VCaP (cell line): ENCODE data around the gene ENO3.

Experiments
- H3K27ac ChIP-seq: fragments of 450-650 bp; 2 replicates; pipeline ENCODE4 v1.5.1; 2017
- TF ChIP-seq, protein P1 (sequence below): fragments of 450-650 bp; conservative IDR thresholded peaks from 2 replicates; pipeline ENCODE4 v1.5.1; 2017; ENCODE audit warnings: mild to moderate bottlenecking, moderate library complexity

The ENO3 gene

DNA sequence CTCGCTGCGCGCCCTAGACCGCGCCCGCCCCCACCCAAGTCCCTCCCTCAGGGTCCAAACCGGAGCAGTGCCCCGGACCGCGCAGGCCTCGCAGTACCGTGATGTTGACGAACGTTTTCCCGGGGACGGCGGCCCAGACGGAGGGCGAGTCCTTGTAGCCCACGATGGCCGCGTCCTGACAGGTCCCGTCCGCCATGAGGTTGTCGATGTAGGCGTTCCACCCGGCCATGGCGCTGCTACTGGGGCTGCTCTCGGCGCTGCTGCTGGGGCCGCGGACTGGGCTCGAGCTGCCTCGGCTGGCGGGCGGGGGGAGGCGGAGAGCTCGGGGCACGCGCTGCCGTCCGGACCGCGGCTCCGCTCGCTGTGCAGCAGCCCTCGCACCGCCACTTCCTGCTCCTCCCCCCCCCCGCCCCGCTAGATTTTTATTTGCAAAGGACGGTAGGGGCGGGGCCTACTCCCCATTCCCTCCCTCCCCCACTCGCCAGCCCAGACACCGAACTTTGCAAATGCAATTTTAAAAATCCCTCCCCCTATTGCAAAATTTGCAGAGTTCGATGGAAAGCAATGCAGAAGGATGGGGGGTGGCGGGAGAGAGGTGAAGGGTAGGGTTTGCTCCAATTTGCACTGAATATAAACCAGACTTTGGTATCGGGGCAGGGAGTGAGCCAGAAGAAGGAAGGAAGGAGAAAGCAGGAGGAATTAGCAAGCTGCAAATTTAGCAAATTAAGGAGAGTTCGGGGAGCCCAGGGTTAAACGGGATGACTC, 2.6 kb upstream of the ENO3 start, which contains the start of gene PFN1:
Gene PFN1, minus strand, starts transcription at position 365 of the 765 bp plus-strand sequence. Its CDS starts 136 bp downstream, at position 229.
- TF ChIP-seq, protein P1, sequence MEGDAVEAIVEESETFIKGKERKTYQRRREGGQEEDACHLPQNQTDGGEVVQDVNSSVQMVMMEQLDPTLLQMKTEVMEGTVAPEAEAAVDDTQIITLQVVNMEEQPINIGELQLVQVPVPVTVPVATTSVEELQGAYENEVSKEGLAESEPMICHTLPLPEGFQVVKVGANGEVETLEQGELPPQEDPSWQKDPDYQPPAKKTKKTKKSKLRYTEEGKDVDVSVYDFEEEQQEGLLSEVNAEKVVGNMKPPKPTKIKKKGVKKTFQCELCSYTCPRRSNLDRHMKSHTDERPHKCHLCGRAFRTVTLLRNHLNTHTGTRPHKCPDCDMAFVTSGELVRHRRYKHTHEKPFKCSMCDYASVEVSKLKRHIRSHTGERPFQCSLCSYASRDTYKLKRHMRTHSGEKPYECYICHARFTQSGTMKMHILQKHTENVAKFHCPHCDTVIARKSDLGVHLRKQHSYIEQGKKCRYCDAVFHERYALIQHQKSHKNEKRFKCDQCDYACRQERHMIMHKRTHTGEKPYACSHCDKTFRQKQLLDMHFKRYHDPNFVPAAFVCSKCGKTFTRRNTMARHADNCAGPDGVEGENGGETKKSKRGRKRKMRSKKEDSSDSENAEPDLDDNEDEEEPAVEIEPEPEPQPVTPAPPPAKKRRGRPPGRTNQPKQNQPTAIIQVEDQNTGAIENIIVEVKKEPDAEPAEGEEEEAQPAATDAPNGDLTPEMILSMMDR, result no peak

DNA sequence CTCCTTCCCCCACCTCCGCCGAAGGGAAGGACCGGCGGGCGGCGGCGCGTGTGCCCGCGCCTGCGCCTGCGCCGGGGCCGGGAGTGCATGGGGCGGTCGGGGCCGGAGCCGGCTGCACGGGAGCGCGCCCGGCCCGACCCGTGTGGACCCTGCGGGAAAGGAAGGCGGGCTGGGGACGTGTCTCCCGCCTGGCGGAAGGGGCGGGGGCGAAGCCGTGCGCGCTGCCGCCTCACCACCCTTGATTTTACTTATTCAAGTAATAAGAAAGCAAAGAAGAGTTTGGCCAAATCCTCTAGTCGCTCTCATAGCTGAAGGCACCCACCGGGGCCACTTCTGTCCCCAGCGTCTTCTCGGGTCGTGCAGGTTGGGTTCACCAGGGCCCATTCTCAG, 2.0 kb upstream of the ENO3 start:
- peak overlapping the region; percentile 91 for H3K27ac ChIP-seq
- TF ChIP-seq, protein P1, result no peak

More for the DNA sequence above, 2.6 kb upstream of the ENO3 start, which contains the start of gene PFN1:
- H3K27ac ChIP-seq, result peak within 1 kb of the TSS; percentile 91

DNA sequence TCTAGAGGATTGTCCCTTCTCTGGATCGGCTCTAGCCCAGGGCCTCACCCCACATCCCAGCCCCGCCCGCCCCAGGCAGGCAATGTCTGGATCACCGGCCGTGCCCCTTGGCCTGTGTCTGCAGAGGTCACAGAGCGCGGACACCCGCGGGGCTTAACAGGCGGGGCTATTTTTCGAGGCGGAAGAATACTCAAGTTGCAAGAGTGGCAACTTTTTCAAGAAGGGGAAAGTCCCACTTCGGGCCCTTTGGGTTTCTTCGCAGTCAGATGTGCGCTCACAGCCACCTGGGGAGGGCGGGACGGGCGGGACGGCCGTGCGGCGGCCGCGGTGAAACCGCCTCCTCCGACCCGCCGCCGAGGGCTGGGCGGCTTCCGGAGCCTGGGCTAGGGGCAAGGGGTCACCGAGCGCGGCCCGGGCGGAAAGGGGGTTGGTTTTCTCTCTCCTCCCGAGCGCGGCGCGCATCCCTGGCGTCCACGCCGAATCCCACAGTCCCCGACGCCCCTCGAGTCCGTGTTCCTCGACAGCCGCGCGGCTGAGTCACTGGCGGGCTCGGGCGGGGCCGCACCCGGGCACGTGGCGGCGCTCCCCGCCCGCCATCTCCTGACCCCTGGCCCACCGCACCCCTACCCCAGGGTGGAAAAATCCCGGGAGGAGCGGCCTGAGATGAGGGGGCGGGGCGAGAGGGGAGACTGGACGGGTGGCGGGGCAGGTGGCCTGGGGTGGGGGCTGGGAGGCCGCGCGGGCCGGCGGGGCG, 1.4 kb upstream of the ENO3 start:
- peak overlapping the region; percentile 91 for H3K27ac ChIP-seq
- TF ChIP-seq, protein P1, result no peak

DNA sequence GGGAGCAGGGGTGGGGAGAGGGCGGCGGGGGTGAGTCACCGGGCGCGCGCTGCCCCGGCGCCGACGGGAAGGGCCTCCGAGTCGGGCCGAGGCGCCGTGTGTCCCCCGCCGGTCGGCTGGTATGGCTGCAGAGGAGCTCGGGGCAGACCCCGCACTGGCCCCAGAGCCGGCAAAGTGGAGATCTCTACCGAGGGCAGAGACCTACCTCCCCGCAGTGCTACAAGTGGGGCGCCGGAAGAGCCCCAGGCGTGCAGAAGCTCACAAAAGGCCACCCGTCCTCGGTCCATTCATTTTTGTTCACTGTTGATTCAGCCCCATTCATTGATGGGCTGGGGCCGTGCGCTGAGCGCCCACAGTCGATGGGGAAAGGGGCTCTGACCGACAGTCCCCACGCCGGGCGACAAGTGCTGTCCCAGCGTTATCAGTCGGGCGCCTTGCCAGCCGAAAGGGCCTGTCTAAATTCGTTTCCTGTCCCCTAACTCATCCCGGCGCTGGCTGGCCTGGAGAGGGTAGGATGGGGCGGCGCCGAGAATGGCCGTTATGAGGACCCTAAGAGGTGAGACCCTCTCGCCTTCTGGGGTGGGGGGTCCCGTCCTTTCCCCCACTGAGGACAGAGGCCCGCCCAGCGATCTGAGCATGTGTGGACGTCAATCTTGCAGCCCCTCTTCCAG, 709 bp upstream of the ENO3 start:
- TF ChIP-seq, protein P1, result no peak
- peak overlapping the region; percentile 91 for H3K27ac ChIP-seq

DNA sequence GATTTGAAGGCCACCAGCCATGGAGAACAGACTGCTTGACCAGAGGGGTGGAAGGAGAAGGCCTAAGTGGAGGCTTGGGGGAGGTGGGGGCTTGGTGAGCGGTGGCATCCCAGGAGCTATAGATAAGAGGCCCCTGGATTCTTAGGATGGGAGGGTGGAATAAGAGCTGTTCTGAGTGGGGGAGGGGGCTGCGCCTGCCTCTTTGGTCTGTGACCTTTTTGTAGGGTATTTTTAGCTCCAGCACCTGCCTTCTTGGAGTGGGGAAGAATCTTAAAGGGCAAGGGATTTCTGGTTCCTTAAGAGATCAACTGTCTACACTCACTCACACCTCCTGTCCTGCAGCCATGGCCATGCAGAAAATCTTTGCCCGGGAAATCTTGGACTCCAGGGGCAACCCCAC, 567 bp downstream of the ENO3 start:
- TF ChIP-seq, protein P1, result no peak
- no peak overlapping the region for H3K27ac ChIP-seq

DNA sequence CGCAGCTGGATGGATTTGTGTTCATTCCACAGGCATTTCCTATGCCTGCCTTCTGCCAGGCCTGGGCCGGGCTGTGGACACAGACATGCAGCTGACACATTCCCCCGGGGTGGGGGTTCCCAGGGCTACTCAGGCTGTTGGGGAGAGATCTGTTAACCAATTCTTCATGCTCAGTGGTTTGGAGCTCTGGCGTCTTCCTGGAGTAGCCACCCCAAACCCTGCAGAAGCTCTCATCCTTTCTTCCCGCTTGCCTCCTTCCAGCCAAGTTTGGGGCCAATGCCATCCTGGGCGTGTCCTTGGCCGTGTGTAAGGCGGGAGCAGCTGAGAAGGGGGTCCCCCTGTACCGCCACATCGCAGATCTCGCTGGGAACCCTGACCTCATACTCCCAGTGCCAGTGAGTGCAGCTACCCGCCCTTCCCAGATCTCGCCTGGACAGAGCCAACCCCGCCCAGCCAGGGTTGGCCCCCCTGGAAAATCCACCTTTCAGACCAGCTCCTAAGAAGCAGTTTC, 2.6 kb downstream of the ENO3 start:
- H3K27ac ChIP-seq, result no peak overlapping the region
- TF ChIP-seq, protein P1, result no peak

DNA sequence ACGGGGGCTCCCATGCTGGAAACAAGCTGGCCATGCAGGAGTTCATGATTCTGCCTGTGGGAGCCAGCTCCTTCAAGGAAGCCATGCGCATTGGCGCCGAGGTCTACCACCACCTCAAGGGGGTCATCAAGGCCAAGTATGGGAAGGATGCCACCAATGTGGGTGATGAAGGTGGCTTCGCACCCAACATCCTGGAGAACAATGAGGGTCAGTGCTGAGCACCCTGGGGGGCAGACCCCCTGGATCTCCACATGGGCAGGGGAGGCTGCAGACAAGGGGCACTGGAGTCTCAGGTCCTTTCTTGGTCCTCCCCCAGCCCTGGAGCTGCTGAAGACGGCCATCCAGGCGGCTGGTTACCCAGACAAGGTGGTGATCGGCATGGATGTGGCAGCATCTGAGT, 4.2 kb downstream of the ENO3 start:
- no peak overlapping the region for H3K27ac ChIP-seq
- TF ChIP-seq, protein P1, result no peak
